A673 (cell line): ENCODE measurements around the gene H6PD.

Experiments used
- EZH2 ChIP-seq: fragments of 200-600 bp; sonication (generic); IDR thresholded peaks from 2 replicates; pipeline ENCODE4 v1.6.1; 2017; ENCODE audit warnings: borderline replicate concordance, low read depth, mild to moderate bottlenecking, mixed read lengths, antibody characterized with exemption, low read length; ENCODE audit not compliant: poor library complexity, severe bottlenecking
- TF ChIP-seq, protein P1 (sequence below): fragments of 300-800, 200-600 bp; sonication (generic); conservative IDR thresholded peaks from 2 replicates; pipeline ENCODE4 v1.5.1; 2017; ENCODE audit warnings: low read depth, mild to moderate bottlenecking, antibody characterized with exemption, low read length, moderate library complexity, mixed read lengths

DNA sequence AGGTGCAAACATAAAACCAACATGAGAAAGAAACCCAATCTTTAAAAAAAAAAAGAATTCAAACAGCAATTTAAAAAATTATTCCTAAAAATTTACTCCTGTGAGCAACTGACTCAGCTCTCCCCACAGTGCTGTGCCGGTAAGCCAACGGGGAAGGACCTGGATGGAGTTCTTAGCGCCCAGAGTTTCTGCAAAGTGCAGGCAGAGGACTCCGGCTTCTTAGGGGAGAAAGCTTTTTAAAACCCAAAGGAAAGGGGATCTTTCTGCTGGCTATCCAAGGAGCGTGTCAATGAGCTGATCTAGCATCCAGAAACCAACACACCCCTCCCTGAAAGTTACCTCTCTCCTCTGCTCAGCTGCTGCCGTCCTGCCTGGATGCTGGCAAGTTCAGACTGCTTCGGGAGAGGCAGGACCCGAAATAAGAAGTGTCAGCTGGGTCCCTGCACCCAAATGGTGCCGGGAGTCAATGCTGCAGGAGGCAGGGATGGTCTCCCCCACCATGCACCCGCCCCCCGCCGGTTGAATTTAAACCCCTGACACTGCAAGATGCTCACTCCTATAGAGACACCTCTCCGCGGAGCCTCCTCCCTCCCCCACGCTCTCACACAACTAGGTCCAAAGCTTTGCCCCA lies 32.2 kb upstream of the H6PD start:
- TF ChIP-seq, protein P1, sequence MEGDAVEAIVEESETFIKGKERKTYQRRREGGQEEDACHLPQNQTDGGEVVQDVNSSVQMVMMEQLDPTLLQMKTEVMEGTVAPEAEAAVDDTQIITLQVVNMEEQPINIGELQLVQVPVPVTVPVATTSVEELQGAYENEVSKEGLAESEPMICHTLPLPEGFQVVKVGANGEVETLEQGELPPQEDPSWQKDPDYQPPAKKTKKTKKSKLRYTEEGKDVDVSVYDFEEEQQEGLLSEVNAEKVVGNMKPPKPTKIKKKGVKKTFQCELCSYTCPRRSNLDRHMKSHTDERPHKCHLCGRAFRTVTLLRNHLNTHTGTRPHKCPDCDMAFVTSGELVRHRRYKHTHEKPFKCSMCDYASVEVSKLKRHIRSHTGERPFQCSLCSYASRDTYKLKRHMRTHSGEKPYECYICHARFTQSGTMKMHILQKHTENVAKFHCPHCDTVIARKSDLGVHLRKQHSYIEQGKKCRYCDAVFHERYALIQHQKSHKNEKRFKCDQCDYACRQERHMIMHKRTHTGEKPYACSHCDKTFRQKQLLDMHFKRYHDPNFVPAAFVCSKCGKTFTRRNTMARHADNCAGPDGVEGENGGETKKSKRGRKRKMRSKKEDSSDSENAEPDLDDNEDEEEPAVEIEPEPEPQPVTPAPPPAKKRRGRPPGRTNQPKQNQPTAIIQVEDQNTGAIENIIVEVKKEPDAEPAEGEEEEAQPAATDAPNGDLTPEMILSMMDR, result no peak
- peak; percentile 44 for TF ChIP-seq EZH2
